Measurements from ENCODE around the gene NALCN. TPM values are rescaled to one million over a fixed set of nuclear protein-coding genes. Genes with fewer than 3 reads are reported as not detected.

The NALCN gene
- total RNA-seq, 2 donors from 2014 or later, result 0.11 TPM; not detected in 1

- Mint-ChIP-seq H3K9me3 (no peaks in the 10 kb centered on the region), H3K36me3 (ENCODE audit: low read depth) (no peaks in the 10 kb centered on the region), H3K4me3 (no peak overlapping the region), H3K27ac (no peak overlapping the region), H3K27me3 (ENCODE audit: insufficient read depth) (no peaks in the 10 kb centered on the region), H3K4me1 (no peaks in the 10 kb centered on the region)
- Histone ChIP-seq H3K27me3 (ENCODE audit: control insufficient read depth, insufficient read depth, low read length, poor library complexity, severe bottlenecking) (no peaks in the 10 kb centered on the region), H3K36me3 (ENCODE audit: control insufficient read depth, insufficient read depth, low read length) (no peaks in the 10 kb centered on the region), H3K4me3 (ENCODE audit: low read length) (no peak overlapping the region), H3K27ac (ENCODE audit: low read depth, low read length) (no peak overlapping the region), H3K9ac (ENCODE audit: extremely low read depth, low read length, poor library complexity, severe bottlenecking) (no peak overlapping the region), H3K4me1 (ENCODE audit: control insufficient read depth, insufficient read depth, low read length) (no peaks in the 10 kb centered on the region), H3K9me3 (ENCODE audit: control insufficient read depth, low read length) (no peaks in the 10 kb centered on the region)
- no peak for DNase-seq
- WGBS, 2 experiments (ENCODE audit: insufficient coverage in 1 of 2, insufficient read length in 1 of 2), result 40% methylated on average over 1 of the region's 2 CpGs; no CpG with 5 or more reads in 1 of the 2 experiments
- TF ChIP-seq CTCF (conservative IDR thresholded peaks at IDR 0.05), result no peak
Measured at GRCh38 chr13:101085551-101085950, 330.8 kb downstream of the NALCN start.

GRCh38 chr13:101082441-101082840, 333.9 kb downstream of the NALCN start:
- TF ChIP-seq CTCF (conservative IDR thresholded peaks at IDR 0.05), result no peak
- no peaks in the 10 kb centered on the region for H3K27me3 ChIP-seq (ENCODE audit: control insufficient read depth, insufficient read depth, low read length, poor library complexity, severe bottlenecking)
- H3K9me3 Mint-ChIP-seq, result peaks cover 11% of the 10 kb centered on the region
- H3K4me3 ChIP-seq (ENCODE audit: low read length), result no peak overlapping the region
- H3K9ac ChIP-seq (ENCODE audit: extremely low read depth, low read length, poor library complexity, severe bottlenecking), result no peak overlapping the region
- WGBS, 2 experiments (ENCODE audit: insufficient coverage in 1 of 2, insufficient read length in 1 of 2), result 90 to 91% methylated on average over 5 of the region's 5 CpGs
- no peaks in the 10 kb centered on the region for H3K27me3 Mint-ChIP-seq (ENCODE audit: insufficient read depth)
- no peak overlapping the region for H3K4me3 Mint-ChIP-seq
- no peaks in the 10 kb centered on the region for H3K36me3 Mint-ChIP-seq (ENCODE audit: low read depth)
- no peak for DNase-seq
- H3K4me1 ChIP-seq (ENCODE audit: control insufficient read depth, insufficient read depth, low read length), result no peaks in the 10 kb centered on the region
- no peaks in the 10 kb centered on the region for H3K4me1 Mint-ChIP-seq
- H3K27ac Mint-ChIP-seq, result no peak overlapping the region
- H3K27ac ChIP-seq (ENCODE audit: low read depth, low read length), result no peak overlapping the region
- H3K36me3 ChIP-seq (ENCODE audit: control insufficient read depth, insufficient read depth, low read length), result no peaks in the 10 kb centered on the region
- no peaks in the 10 kb centered on the region for H3K9me3 ChIP-seq (ENCODE audit: control insufficient read depth, low read length)

- no peak overlapping the region for H3K4me3 Mint-ChIP-seq
- no peaks in the 10 kb centered on the region for H3K9me3 ChIP-seq (ENCODE audit: control insufficient read depth, low read length)
- no peak for TF ChIP-seq CTCF (conservative IDR thresholded peaks at IDR 0.05)
- H3K27me3 ChIP-seq (ENCODE audit: control insufficient read depth, insufficient read depth, low read length, poor library complexity, severe bottlenecking), result no peaks in the 10 kb centered on the region
- no peaks in the 10 kb centered on the region for H3K36me3 ChIP-seq (ENCODE audit: control insufficient read depth, insufficient read depth, low read length)
- H3K9ac ChIP-seq (ENCODE audit: extremely low read depth, low read length, poor library complexity, severe bottlenecking), result no peak overlapping the region
- no peak for DNase-seq
- H3K27me3 Mint-ChIP-seq (ENCODE audit: insufficient read depth), result no peaks in the 10 kb centered on the region
- no peak overlapping the region for H3K27ac Mint-ChIP-seq
- H3K4me1 Mint-ChIP-seq, result no peaks in the 10 kb centered on the region
- no peak overlapping the region for H3K27ac ChIP-seq (ENCODE audit: low read depth, low read length)
- H3K4me1 ChIP-seq (ENCODE audit: control insufficient read depth, insufficient read depth, low read length), result no peaks in the 10 kb centered on the region
- peaks cover 17% of the 10 kb centered on the region for H3K9me3 Mint-ChIP-seq
- H3K4me3 ChIP-seq (ENCODE audit: low read length), result no peak overlapping the region
- H3K36me3 Mint-ChIP-seq (ENCODE audit: low read depth), result no peaks in the 10 kb centered on the region
Measured at GRCh38 chr13:101080616-101081015, 335.7 kb downstream of the NALCN start.
